Sigmoid colon (tissue), 7 donors: Measurements from ENCODE around the gene MCCC1. TPM values are rescaled to one million over a fixed set of nuclear protein-coding genes. Genes with fewer than 3 reads are reported as not detected.

Source experiments
- DNase-seq: peaks from one replicate; pipeline ENCODE4 v3.0.0-alpha.2; 2019
- H3K27ac ChIP-seq, 4 donors: fragments of 200-600 bp; sonication (generic); one replicate each; pipeline ENCODE4 v1.5.1; 2016 to 2019; ENCODE audit warnings: mild to moderate bottlenecking in 1 of 4
- H3K27me3 ChIP-seq, 3 donors: fragments of 200-600 bp; sonication (generic); one replicate each; pipeline ENCODE4 v1.5.1; 2019; ENCODE audit warnings: mild to moderate bottlenecking in 1 of 3
- H3K36me3 ChIP-seq, 4 donors: fragments of 200-600 bp; sonication (generic); one replicate each; pipeline ENCODE4 v1.5.1; 2016 to 2019
- H3K4me1 ChIP-seq, 4 donors: fragments of 200-600 bp; sonication (generic); one replicate each; pipeline ENCODE4 v1.5.1; 2017 to 2019
- H3K4me3 ChIP-seq, 4 donors: fragments of 200-600 bp; sonication (generic); one replicate each; pipeline ENCODE4 v1.5.1; 2017 to 2019; ENCODE audit warnings: mild to moderate bottlenecking in 2 of 4, moderate library complexity in 1 of 4
- H3K9me3 ChIP-seq, 4 donors: fragments of 200-600 bp in 3 of 4; sonication (generic) in 3 of 4; one replicate each; pipeline versions ENCODE4 v1.5.1 to v1.6.1; 2013 to 2019
- EP300 ChIP-seq, 4 donors: sonication (generic); formaldehyde crosslinking; IDR thresholded peaks; one replicate each; pipeline ENCODE4 v1.6.1; 2017; ENCODE audit warnings: antibody characterized with exemption in 4 of 4
- POLR2A ChIP-seq, 2 donors: fragments of 450-650 bp; IDR thresholded peaks; one replicate each; pipeline ENCODE4 v1.6.1; 2016; ENCODE audit warnings: antibody characterized with exemption in 2 of 2, mild to moderate bottlenecking in 2 of 2, moderate library complexity in 2 of 2
- POLR2AphosphoS5 ChIP-seq, 4 donors: sonication (generic); formaldehyde crosslinking; IDR thresholded peaks; one replicate each; pipeline ENCODE4 v1.6.1; 2017; ENCODE audit warnings: antibody characterized with exemption in 4 of 4
- WGBS, 2 donors: extraction: QIAGEN DNeasy Blood & Tissue Kit; methylation state at CpG; one replicate each; pipeline ENCODE4 v1.1.7; 2013; 5-methylcytosine and 5-hydroxymethylcytosine counted together
- intact Hi-C: fragments of 100-400 bp; cut with DNase I; formaldehyde crosslinking; loops from one replicate; pipeline ENCODE4 v1.15.1; 2023
- polyA plus RNA-seq, 3 donors: library from polyadenylated mRNA; stranded (reverse); fragments of 200-250 nt; gene quantifications; one replicate each; pipeline ENCODE4 v1.2.3, GENCODE V29; 2013
- total RNA-seq, 4 donors: library from RNA; depleted of rRNA; stranded (reverse); fragments of >200 nt; gene quantifications; one replicate each; pipeline ENCODE4 v1.1.0, GENCODE V29; 2016
- TF ChIP-seq, protein P1 (sequence below), 4 experiments: fragments of 450-650 bp in 3 of 4; fragments of 200-600 bp in 1 of 4; IDR thresholded peaks; one replicate each; pipeline ENCODE4 v1.5.1; 2016 to 2019; ENCODE audit warnings: antibody characterized with exemption in 4 of 4, mild to moderate bottlenecking in 3 of 4, moderate library complexity in 2 of 4
- donor health status: healthy with polysubstance abuse.
- donor health status: Bipolar disorder and iron deficiency.
- donor health status: healthy.

MCCC1 gene
- total and polyA plus RNA-seq, 7 donors: 18.0 to 28.2 (median 21.4) TPM

DNA sequence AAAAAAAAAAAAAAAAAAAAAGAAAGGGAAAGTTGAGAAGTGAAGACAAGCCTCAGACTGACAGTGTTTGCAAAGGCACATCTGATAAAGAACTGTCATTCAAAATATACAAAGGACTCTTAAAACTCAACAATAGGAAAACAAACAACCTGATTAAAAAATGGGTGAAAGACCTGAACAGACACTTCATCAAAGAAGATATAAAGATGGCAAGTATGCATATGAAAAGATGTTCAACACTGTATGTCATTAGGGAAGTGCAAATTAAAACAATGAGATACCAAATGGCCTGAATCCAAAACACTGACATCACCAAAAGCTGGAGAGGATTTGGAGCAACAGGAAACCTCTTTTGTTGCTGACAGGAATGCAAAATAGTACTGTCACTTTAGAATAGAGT is 48.6 kb downstream of the MCCC1 start:
- no peak for TF ChIP-seq POLR2AphosphoS5 (IDR thresholded peaks at IDR 0.05)
- no peak for TF ChIP-seq POLR2A (IDR thresholded peaks at IDR 0.05)
- Histone ChIP-seq H3K36me3 (peaks cover 0 to 73% (median 16%) of the 10 kb centered on the region in 4 donors), H3K4me1 (no peaks in the 10 kb centered on the region), H3K27me3 (no peaks in the 10 kb centered on the region), H3K9me3 (peaks cover 0 to 2% (median 0%) of the 10 kb centered on the region in 4 donors), H3K27ac (no peak overlapping the region), H3K4me3 (no peak overlapping the region)
- intact Hi-C loops: no loop called here
- no peak for DNase-seq

DNA sequence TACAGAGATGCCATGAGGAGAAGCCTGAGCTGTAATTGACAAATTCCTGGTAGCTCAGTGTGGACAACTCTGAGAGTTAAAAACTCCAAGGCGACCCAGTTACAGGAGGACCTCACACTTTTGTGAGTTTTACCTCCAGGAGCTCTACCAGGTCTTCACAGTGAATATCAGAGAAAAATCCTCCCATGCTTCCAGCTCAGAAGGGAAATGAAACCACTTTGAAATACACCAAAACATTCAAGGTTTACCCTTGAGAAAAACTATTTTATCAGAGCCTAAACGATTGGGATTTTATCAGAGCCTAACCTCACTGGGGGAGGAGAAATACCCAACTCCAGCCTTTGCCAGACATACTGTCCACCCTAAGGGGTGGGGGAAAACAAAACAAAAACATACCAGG is 52.4 kb downstream of the MCCC1 start:
- Histone ChIP-seq H3K27ac (no peak overlapping the region), H3K4me3 (no peak overlapping the region), H3K27me3 (no peaks in the 10 kb centered on the region), H3K9me3 (peaks cover 0 to 2% (median 0%) of the 10 kb centered on the region in 4 donors), H3K4me1 (no peaks in the 10 kb centered on the region), H3K36me3 (peaks cover 0 to 87% (median 12%) of the 10 kb centered on the region in 4 donors)
- DNase-seq: no peak
- 72 to 78% methylated on average over 2 of the region's 2 CpGs for WGBS, 2 donors
- TF ChIP-seq POLR2AphosphoS5 (IDR thresholded peaks at IDR 0.05) (no peak), POLR2A (IDR thresholded peaks at IDR 0.05) (no peak), EP300 (IDR thresholded peaks at IDR 0.05) (no peak)
- TF ChIP-seq, protein P1, sequence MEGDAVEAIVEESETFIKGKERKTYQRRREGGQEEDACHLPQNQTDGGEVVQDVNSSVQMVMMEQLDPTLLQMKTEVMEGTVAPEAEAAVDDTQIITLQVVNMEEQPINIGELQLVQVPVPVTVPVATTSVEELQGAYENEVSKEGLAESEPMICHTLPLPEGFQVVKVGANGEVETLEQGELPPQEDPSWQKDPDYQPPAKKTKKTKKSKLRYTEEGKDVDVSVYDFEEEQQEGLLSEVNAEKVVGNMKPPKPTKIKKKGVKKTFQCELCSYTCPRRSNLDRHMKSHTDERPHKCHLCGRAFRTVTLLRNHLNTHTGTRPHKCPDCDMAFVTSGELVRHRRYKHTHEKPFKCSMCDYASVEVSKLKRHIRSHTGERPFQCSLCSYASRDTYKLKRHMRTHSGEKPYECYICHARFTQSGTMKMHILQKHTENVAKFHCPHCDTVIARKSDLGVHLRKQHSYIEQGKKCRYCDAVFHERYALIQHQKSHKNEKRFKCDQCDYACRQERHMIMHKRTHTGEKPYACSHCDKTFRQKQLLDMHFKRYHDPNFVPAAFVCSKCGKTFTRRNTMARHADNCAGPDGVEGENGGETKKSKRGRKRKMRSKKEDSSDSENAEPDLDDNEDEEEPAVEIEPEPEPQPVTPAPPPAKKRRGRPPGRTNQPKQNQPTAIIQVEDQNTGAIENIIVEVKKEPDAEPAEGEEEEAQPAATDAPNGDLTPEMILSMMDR (IDR thresholded peaks at IDR 0.05): no peak
- intact Hi-C loops: no loop called here

DNA sequence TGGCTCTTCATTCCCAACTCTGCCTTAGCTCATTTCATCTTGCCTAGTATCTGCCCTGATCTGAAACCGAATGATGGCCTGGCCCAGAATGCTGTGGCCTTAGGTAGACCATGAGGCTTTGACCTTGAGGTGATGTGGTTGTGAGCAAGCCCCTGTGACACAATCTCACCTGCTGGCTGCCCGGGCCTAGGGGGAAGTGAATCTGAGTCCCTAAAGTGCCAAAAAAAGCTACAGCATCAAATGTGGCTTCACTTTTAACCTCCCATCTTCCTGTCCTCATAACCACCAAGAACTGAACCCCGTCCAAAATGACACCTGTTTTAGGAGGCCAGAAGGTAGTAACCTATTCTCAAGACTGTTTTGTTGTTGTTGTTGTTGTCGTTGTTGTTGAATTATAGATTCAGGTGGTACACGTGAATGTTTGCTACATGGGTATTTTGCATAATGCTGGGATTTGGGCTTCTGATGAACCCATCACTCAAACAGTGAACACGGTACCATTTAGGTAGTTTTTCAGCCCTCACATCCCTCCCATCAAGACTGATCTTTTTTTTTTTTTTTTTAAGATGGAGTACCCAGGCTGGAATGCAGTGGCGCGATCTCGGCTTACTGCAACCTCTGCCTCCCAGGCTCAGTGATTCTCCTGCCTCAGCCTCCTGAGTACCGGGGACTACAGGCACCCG is 54.6 kb downstream of the MCCC1 start:
- Histone ChIP-seq H3K4me3 (no peak overlapping the region), H3K9me3 (no peaks in the 10 kb centered on the region), H3K4me1 (no peaks in the 10 kb centered on the region), H3K27ac (no peak overlapping the region), H3K36me3 (peaks cover 0 to 80% (median 3%) of the 10 kb centered on the region in 4 donors), H3K27me3 (no peaks in the 10 kb centered on the region)
- intact Hi-C loops: no loop called here
- 80 to 83% methylated on average over 11 of the region's 11 CpGs for WGBS, 2 donors
- TF ChIP-seq, protein P1 (IDR thresholded peaks at IDR 0.05): no peak
- TF ChIP-seq POLR2A (IDR thresholded peaks at IDR 0.05) (no peak), EP300 (IDR thresholded peaks at IDR 0.05) (no peak), POLR2AphosphoS5 (IDR thresholded peaks at IDR 0.05) (no peak)
- DNase-seq: no peak

DNA sequence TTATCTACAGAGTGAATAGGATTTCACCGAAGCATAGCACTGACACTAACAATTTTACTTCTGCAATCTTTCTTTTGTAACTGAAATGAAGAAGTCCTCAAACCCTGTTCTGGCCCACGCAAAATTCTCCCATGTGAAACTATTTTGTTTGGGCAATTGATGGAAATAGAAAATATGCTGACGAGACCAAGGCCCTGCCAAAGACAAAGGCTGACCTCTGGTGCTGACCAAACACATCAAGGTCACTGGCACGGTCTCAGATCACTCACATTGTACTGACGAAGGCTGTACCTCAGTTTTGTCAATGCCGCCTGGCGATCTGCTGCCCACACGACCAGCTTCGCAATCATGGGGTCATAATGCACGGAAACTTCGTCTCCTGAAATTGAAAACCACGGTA is 60.5 kb downstream of the MCCC1 start:
- intact Hi-C loops: no loop called here
- Histone ChIP-seq H3K9me3 (no peaks in the 10 kb centered on the region), H3K36me3 (peaks cover 0 to 76% (median 24%) of the 10 kb centered on the region in 4 donors), H3K27ac (no peak overlapping the region), H3K4me3 (no peak overlapping the region), H3K27me3 (no peaks in the 10 kb centered on the region), H3K4me1 (no peaks in the 10 kb centered on the region)
- TF ChIP-seq EP300 (IDR thresholded peaks at IDR 0.05) (no peak), POLR2A (IDR thresholded peaks at IDR 0.05) (no peak), POLR2AphosphoS5 (IDR thresholded peaks at IDR 0.05) (no peak)
- TF ChIP-seq, protein P1 (IDR thresholded peaks at IDR 0.05): no peak
- DNase-seq: no peak
- WGBS, 2 donors: 92 to 95% methylated on average over 12 of the region's 12 CpGs

DNA sequence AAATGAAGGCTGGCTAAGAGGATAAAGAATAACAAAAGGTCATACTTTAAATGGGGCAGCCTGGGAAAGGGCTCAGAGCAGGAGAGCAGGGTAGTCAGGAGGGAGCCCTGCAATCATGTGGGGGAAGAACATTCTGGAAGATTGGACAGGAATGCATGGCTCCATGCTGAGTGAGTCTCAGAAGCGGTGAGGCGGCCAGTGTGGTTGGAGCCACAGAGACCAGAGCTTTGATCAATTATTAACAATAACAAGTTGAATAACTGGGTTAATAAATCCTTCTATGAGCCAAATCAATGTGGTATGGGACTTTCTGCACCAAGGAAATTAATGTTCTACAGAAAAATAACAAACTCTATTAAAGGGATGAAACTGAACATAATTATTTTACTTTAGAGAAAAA is 61.1 kb downstream of the MCCC1 start:
- Histone ChIP-seq H3K36me3 (peaks cover 0 to 76% (median 25%) of the 10 kb centered on the region in 4 donors), H3K27ac (no peak overlapping the region), H3K4me1 (no peaks in the 10 kb centered on the region), H3K9me3 (no peaks in the 10 kb centered on the region), H3K27me3 (no peaks in the 10 kb centered on the region), H3K4me3 (no peak overlapping the region)
- intact Hi-C loops: no loop called here
- no peak for DNase-seq
- TF ChIP-seq POLR2A (IDR thresholded peaks at IDR 0.05): no peak
- TF ChIP-seq, protein P1 (IDR thresholded peaks at IDR 0.05): no peak
- TF ChIP-seq EP300 (IDR thresholded peaks at IDR 0.05): no peak
- no peak for TF ChIP-seq POLR2AphosphoS5 (IDR thresholded peaks at IDR 0.05)
- WGBS, 2 donors: 96 to 98% methylated on average over 2 of the region's 2 CpGs
